HG03442 (cell line): ENCODE data around the gene GSX1.
"Not testable (repeated sequence)": the region's sequence is repeated elsewhere in the genome, so short reads cannot be mapped to it uniquely, and the experiment has no call there.

ENCODE experiments used
- ATAC-seq: cut with Tn5 transposase; IDR thresholded peaks from one replicate; pipeline ENCODE4 v1.9.1; 2021; ENCODE audit warnings: mild to moderate bottlenecking, moderate library complexity; ENCODE audit not compliant: unreplicated experiment

Gene GSX1

DNA sequence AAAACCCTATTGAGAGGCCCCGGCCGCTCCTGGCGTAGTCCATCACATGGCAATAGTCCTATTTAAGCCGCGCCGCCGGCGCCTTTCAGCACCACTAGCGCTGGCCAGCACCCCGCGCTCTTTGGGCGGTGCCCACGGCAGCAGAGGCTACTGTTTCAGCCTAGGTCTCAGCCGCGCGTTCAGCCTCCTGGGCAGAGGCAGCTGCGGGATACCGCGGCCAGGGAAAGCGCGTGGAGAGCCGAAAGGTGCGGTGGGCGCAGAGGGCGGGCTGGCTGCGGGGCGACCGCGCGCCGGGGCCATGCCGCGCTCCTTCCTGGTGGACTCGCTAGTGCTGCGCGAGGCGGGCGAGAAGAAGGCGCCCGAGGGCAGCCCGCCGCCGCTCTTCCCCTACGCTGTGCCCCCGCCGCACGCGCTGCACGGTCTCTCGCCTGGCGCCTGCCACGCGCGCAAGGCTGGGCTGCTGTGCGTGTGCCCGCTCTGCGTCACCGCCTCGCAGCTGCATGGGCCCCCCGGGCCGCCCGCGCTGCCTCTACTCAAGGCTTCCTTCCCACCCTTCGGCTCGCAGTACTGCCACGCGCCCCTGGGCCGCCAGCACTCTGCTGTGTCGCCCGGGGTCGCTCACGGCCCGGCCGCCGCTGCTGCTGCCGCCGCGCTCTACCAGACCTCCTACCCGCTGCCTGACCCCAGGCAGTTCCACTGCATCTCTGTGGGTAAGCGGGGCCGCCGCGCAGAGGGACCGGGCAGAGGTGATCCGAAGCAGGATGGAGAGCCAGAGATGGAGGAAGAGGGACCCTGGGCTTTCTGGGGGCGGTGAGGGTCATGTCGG, at the start of gene GSX1:
Gene GSX1, plus strand, starts transcription at position 91 of the 826 bp plus-strand sequence. Its CDS starts 208 bp downstream, at position 299.
- no peak for ATAC-seq

DNA sequence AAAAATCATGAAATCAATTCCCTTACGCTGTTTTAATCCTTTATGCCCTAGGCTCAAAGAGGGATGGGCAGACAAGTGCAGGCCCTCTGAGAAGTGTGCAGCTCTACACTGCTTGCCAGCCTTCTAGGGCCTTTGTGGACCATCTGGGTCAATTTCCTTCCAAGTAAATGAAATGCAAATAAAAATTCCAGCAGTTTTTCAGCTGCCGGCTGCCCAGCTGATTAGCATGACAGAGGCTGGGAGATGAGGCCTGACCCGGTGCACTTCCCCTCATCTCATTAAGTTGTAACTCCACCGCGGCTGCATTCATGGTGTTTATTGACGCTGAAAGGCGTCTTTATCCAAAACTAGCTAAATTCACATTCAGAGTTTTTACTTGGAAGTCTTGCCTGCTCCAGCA, 47.5 kb upstream of the GSX1 start:
- no peak for ATAC-seq

DNA sequence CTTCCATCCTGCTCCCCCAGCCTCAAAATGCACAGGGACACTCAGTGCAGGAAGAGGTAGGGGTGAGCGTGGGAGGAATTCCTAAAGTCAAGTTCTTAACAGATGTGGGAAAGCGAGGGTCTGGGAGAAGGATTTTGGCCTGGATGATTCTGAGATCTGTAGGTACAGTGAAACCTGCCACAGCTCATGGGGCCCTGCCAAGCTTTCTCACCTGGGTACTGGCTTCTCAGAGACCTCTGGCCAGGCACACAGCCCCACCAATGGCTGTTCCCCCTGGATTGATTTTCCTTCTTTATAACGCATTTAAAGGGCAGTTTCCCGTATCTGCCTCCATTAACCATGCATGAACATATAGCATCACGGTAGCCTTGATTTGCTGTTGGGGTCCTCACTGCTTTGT, 47.0 kb upstream of the GSX1 start:
- ATAC-seq: no peak

DNA sequence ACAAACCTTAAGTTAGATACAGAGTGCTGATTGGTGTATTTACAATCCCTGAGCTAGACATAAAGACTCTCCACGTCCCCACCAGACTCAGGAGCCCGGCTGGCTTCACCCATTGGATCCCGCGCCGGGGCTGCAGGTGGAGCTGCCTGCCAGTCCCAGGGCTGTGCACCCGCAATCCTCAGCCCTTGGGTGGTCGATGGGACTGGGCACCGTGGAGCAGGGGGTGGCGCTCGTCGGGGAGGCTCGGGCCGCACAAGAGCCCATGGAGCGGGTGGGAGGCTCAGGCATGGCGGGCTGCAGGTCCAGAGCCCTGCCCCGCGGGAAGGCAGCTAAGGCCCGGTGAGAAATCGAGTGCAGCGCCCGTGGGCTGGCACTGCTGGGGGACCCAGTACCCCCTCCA, 44.1 kb upstream of the GSX1 start:
- not testable (repeated sequence) for ATAC-seq

DNA sequence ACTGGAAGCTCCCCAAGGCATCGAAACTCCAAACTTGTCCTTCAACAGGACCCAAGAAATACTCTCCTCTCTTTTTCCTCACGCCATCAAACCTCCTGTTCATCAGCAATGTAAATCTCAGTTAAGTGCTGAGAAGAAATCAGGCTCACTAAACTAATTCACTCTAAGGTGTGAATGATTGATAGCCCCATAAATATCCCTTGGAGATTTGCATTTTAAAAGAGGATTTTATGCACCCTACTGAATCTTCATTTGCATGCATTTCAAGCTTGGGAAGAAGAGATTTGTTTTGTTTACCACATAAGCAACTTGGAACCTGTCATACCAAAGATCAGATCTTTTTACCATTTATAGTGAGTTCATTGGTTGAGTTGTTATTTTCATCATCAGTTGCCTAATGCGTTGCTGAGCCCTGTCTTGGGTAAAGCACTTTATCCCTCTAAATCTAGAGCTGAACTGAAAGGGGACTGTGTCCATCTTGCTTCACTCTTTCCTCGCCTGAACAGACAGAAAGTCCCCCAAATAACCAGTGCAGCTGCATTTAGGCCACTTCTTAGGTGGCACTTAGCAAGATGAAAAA, 40.2 kb upstream of the GSX1 start:
- ATAC-seq: no peak

DNA sequence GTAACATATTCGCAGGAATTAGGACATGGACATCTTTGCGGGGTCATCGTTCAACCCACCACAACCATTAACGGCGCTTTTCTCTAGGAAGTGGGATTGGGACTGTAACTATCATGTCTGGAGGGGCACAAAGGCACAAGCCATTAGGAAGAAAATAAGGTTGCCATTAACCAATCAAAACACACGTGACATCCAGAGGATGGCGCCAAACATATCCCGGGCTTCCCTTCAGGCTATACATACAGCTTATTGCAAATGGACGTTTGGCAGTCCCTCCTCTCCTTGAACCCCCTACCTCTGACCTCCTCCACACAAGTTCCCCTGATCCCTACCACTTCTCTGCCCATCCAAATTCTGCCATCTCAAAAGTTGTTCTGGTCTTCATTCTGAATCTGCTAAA, 26.6 kb upstream of the GSX1 start:
- ATAC-seq: no peak

DNA sequence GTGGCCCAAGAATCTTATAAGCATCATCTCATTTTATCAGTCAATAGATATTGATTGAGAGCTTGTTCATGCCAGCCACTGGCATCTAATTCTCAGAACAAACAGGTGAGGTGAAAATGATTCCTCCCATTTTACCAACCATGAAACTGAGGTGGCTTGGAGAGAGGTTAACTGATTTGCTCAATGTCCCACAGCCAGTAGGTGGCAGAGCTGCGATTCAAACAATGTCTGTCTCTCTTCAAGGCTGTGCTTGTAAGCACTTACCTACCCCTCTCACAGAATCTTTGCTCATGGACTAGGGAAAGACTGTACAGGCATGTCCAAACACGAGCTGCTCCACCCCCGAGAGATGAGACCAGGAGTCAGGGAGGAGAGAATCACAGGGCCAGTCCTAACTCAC, 21.5 kb upstream of the GSX1 start:
- no peak for ATAC-seq

DNA sequence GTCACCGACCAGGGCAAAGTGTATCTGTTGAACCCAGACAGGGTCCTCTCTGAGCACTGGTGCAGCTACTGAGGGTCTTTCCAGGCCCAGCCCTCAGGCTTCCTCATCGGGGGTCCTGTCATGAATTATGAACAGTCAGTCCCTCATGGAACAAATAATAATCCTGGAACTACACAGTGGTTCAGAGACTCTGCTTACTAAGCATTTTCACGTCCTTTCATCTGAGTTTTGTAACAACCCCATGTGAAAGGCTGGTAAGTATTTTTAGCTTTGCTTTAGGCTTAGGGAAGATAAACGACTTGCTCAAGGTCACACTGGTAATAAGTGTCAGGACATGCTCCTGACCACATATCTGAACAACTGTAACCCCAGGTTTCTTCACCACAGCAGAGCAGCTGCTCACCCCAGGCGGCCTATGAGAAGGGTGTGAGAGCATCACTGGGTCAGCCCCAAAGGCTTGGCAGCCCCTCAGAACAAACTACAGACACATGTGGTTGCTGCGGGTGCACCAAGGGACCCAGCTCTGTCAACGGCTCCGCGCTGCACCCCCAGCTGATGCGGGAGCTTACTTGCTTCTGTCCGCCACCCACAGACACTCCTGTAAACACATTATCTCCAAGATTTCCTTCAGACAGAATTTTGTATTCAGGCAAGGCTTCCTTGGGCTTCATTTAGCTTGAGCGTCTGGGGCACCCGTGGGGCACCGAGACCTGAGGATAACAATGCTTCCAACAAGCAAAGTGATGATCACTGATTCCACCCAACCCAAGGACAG, 19.4 kb upstream of the GSX1 start:
- ATAC-seq: no peak

DNA sequence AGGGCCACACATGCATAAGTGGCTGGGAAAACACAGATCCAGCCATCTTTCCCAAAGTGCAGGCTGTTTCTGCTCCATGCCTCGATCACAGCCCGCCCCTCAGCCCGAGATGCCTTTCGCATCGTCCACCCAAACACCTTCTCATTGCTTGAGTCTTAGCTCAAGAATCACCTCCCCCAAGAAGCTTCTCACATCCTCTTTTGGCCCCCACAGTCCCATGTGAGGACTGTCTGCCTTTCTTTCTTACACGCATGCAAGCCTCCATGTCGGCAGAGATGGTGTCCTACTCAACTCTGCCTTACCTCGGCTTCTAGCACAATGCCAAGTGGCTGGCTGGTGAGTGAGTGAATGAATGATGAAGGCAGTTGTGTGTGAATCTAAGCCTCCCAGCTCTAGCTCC, 18.1 kb upstream of the GSX1 start:
- ATAC-seq: no peak

DNA sequence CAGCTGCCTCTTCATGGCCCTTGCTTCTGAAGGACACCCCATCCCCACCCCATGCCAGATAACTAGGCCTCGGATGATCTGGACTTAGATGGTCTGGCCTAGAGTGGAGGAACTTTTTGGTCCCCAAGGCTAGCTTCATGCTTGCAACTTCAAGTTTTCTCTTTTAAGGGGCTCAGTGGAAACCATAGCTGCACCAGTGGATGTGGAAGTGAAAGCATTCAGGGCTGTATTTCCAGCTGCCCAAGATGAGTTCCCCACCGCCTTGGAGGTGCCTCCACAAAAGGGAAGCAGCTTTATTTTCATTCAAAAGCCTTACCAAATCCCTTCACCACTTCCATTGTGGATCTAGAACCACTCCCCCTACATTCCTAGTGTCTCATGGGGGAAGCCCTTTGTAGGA, 17.6 kb upstream of the GSX1 start:
- no peak for ATAC-seq

DNA sequence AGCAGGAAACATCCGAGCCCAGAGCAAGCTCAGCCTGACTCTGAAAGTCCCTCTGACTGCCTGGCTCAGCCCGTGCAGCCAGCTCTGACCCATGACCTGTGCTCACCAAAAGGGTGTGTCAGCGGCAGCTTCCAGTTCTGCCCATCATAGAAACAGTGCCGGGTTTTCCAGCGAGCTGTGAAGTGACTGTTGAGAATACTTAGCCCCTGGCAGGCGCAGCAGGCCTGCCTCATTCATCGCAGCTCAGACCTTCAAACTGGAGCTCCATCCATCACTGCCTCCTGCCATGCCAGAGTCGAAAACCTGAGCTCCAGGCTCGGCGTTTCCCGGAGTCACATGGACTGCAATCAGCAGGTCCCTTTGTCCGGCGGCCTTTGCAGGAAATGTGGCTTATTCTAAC, 16.3 kb upstream of the GSX1 start:
- ATAC-seq: no peak

DNA sequence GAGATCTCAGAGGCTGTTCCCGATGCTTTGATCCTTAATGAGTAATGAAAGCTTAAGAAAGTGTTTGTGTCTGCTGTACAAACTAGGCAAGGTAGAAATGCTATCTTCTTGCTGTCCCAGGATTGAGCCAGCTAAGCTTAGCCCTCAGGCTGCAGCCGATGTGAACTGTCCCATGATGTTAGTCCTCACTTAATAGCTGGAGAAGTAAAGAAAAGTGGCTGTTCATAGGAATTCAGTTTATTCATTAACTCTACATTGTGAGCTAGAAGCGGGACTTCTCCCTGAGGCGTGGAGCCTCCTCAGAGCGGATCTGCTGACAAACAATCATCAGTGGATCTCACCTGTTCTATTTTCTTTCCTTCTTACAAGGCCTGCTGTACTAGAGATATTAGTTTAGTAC, 10.1 kb upstream of the GSX1 start:
- ATAC-seq: no peak

DNA sequence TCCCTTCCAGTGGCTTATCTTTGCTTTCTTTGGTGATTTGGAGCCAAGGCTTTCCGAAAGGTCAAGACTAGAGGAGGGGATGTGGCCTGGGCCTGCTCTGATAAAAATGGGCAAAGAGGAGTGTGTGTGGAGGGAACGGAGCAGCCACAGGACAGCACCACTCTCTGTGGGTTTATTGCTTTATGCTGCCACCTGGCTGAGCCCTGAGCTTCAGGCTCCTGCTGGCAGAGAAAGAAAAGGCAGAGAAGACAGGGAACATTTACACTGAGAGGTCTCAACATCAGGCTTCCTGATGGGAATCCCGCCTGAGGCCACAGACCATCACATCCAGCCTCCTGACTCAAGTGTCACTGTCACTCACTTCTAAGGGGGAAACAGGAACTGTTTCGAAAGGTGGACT, 9.2 kb upstream of the GSX1 start:
- no peak for ATAC-seq

DNA sequence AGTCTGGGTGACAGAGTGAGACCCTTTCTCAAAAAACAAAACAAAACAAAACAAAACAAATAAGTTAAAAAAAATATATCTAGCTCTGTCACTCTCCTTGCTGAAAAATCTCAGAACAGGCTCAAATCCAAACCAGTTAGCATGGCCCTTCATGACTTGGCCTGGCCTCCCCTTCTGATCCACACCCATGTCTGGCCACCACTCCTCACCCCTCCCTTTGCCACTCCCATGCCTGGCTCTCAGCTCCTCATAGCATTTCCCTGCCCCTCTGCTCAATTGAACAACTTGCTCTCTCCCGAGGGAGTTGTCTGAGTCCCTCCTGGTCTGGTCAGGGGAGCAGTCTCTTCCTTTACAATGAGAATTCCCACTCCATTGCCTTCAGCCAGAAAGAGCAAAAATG, 4.0 kb upstream of the GSX1 start:
- no peak for ATAC-seq

DNA sequence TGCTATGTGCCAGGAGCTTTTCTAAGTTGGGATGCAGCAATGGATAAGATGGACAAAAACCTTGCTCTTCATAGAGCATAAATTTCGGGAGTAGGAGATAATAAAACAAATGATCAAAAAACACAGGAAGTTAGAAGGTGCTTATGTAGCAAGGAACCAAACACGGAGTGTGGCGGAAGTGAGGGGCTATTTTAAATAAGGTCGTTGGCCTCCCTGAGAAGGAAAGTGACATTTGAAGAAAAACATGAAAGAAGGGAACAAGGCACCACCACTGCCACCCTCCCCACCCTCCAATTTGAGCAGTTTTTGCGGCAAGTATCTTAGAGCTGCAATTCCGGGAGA, 3.2 kb upstream of the GSX1 start:
- no peak for ATAC-seq

DNA sequence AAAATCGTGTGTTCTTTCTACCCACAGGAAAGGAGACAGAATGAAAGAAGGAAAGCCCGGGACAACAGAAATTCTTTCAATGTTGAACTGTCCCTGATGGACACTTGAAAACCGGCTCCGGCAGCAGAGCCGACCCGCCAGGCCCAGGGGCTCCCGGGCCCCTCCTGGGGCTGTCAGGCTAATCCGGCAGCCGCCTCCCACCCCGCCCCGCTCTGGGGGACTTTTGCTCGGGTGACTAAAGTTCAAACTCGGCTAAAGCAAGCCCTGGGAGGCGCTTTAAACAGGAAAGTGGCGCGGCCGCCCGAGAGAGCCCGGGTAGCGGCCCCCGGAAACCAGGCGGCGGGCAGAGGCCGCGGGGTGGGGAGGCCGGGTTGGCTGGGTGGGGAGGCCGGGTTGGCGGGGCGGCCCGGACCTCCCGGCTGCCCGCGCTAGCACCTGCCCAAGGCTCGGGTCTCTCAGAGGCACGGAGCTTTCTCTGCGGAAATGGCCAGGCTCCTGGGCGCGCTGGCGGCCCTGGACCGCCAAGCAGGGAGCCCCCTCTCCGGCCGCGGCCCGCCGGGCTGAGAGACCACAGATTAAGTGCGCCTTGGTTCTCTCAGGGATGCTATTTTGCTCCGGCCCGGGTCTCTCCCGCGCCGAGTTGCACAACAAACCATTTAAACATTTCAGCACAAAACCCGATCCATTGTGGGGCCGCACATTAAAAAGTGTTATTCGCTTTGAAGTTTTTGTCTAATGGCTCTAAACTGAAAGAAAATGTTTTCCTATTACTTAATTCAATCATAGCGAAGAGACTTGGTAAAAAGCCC, 2.6 kb upstream of the GSX1 start:
- ATAC-seq: no peak

DNA sequence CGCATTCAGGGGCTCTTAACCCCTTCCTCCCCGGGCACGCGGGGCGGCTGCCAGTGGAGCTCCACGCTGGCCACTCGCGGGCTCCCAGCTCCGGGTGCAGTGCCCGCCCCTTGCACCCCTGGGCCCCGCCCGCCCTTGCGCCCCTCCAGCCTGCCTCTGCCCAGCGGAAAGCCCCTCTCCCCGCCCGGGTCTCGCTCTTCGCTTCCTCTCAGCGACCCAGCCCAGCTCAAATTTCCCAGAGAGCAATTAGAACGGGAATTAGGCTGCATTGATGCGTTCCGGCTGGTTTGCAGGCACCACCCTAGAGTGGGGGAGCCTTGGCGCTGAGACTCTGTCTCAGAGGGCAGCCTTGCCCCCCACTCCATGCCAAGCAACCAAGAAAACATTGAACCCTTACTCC, 1.8 kb upstream of the GSX1 start:
- no peak for ATAC-seq

DNA sequence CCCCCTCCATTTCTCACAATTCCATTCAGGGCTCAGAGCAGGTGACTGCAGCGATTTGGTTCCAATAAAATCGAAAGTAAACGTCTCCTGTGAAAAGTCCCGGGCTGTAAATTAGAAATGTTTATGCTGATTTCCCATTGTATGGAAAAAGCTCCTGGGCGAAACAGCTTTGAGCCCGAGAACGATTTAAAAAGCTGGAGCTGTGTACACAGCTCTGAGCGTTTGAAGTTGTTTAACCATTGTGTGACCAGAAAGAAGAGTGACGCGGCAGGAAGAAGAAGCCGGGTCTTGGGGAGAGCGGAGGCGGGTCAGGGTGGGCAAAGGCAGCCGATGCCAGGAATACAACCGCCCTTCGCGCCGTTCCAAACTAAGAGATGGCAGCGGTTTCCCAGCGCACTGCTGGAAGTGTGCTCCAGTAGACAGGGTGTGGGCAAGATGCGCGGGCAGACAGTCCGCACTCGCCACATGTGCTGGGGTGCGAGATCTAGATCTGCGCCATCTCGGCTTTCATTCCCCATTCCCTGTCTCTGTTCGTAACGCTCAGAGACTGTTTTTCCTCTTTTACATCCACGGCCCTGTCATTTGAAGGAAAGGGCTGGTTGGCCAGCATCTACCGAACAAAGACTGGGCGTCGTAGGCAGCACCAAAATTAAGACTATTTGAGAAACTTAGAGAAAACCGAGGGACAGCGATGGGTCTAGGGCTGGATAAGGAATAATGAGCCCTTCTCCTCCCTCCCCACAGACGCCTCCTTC, 960 bp upstream of the GSX1 start:
- ATAC-seq: no peak

DNA sequence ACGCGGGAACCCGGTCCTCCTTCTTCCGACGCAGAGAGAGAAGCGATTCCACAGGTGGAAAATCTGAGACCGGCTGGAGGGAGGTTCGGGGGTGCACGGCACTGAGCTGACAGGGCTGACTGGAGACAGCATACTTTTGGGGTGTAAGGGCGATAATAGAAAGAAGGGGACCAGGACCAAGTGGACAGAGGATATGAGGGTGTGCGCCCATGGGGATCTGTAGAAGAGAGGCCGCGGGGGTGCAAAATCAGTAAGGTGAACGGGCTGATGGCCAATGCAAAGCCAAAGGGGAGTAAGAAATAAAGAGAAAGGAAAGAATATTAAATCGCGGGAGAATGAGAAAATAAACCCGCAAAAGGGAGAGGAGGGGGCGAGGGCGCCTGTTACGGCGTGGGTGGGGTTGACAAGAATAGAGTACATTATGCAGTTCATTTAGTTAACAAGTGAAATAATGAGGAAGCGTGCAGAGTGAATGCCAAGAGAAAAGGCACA, 336 bp upstream of the GSX1 start:
- ATAC-seq: no peak
